ENCODE results near the gene HRG.
"Not testable (repeated sequence)": the region's sequence is repeated elsewhere in the genome, so short reads cannot be mapped to it uniquely, and the experiment has no call there.

Gene HRG

GRCh38 chr3:186627852-186628414 lies 37.9 kb upstream of the HRG start:
- in situ Hi-C loops (cut with HindIII; ENCODE audit: low sequenced_read_pairs): no loop called here
- TF ChIP-seq CTCF (IDR thresholded peaks at IDR 0.05; ENCODE audit: low read depth, low read length): no peak
- no peak overlapping the region for H3K4me3 ChIP-seq (ENCODE audit: low read depth, low read length)
- no peak for DNase-seq (ENCODE audit: low read depth, low spot score)

GRCh38 chr3:186628756-186629155 lies 37.1 kb upstream of the HRG start:
- DNase-seq (ENCODE audit: low read depth, low spot score): no peak
- H3K4me3 ChIP-seq (ENCODE audit: low read depth, low read length): no peak overlapping the region
- TF ChIP-seq CTCF (IDR thresholded peaks at IDR 0.05; ENCODE audit: low read depth, low read length): no peak
- in situ Hi-C loops (cut with HindIII; ENCODE audit: low sequenced_read_pairs): no loop called here

- no peak for DNase-seq (ENCODE audit: low read depth, low spot score)
- in situ Hi-C loops (cut with HindIII; ENCODE audit: low sequenced_read_pairs): no loop called here
- H3K4me3 ChIP-seq (ENCODE audit: low read depth, low read length): no peak overlapping the region
- no peak for TF ChIP-seq CTCF (IDR thresholded peaks at IDR 0.05; ENCODE audit: low read depth, low read length)
These were observed 34.7 kb upstream of the HRG start for GRCh38 chr3:186630950-186631641.

GRCh38 chr3:186633481-186633880 lies 32.3 kb upstream of the HRG start:
- no peak overlapping the region for H3K4me3 ChIP-seq (ENCODE audit: low read depth, low read length)
- in situ Hi-C loops (cut with HindIII; ENCODE audit: low sequenced_read_pairs): no loop called here
- no peak for TF ChIP-seq CTCF (IDR thresholded peaks at IDR 0.05; ENCODE audit: low read depth, low read length)
- DNase-seq (ENCODE audit: low read depth, low spot score): no peak

- DNase-seq (ENCODE audit: low read depth, low spot score); H3K4me3 ChIP-seq (ENCODE audit: low read depth, low read length); in situ Hi-C loops (cut with HindIII; ENCODE audit: low sequenced_read_pairs): not testable (repeated sequence)
These were observed 31.6 kb upstream of the HRG start for GRCh38 chr3:186634207-186634606.

GRCh38 chr3:186635532-186635931 lies 30.3 kb upstream of the HRG start:
- H3K4me3 ChIP-seq (ENCODE audit: low read depth, low read length): no peak overlapping the region
- no peak for TF ChIP-seq CTCF (IDR thresholded peaks at IDR 0.05; ENCODE audit: low read depth, low read length)
- no peak for DNase-seq (ENCODE audit: low read depth, low spot score)
- in situ Hi-C loops (cut with HindIII; ENCODE audit: low sequenced_read_pairs): no loop called here

- DNase-seq (ENCODE audit: low read depth, low spot score): no peak
- H3K4me3 ChIP-seq (ENCODE audit: low read depth, low read length): no peak overlapping the region
- TF ChIP-seq CTCF (IDR thresholded peaks at IDR 0.05; ENCODE audit: low read depth, low read length): no peak
- in situ Hi-C loops (cut with HindIII; ENCODE audit: low sequenced_read_pairs): no loop called here
These were observed 29.3 kb upstream of the HRG start for GRCh38 chr3:186636536-186636935.

Data from astrocyte of the spinal cord (primary cell).